GM18907 (cell line): ENCODE results near the gene MYO5B.

Source experiments
- ATAC-seq: cut with Tn5 transposase; IDR thresholded peaks from one replicate; pipeline ENCODE4 v1.9.1; 2021; ENCODE audit warnings: mild to moderate bottlenecking, moderate library complexity; ENCODE audit not compliant: unreplicated experiment

MYO5B gene

DNA sequence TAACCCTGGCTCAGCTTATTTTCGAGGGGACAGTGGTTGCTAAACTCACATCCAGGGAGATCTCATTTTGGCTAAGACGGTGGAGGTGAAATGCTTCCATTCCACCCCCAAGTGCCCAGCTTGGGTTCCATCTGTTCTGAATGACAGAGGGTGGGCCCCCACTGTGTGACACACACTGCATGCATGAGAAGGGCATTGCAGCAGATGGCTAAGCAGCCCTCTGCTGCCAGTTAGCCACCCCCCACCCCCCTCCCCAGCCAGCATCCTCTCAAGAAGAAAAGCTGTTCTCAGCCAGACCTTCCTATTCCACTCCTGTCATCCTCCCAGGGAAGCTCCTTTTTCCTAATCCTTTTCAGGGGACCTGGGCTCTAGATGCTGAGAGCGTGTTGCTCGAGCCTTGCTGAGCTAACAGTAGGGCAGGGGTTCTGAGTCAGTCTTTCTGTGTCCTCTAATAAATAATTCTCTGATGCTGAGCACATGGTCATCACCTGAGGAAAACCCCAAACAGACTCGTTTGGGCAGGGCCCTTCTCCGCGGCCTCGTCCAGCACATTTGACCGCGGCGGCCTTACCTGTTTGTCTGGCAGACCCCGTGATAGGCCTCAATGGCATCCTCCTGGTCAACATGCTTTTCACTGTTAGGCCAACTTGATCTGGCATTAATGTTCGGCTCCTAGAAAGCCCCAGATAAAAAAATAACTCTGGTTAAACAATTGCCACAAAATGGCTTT is 332.1 kb downstream of the MYO5B start:
- ATAC-seq: no peak

DNA sequence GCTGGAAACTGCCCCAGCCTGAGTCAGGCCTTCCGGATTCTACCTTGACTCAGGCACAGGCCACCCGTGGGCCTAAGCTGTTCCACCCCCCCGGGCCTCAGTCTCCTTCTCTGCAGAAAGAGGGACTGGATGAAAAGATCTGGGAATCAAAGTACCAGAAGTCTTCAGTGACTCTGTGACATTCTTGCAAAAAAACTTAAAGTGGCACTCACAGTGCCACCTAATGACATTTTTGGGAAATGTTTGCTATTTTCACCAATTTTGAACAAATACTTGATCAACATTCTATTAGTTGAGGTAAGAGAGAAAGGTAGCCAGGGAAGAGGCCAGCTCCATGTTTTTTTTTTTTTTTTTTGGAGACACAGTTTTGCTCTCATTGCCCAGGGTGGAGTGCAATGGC is 333.3 kb downstream of the MYO5B start:
- ATAC-seq: no peak

DNA sequence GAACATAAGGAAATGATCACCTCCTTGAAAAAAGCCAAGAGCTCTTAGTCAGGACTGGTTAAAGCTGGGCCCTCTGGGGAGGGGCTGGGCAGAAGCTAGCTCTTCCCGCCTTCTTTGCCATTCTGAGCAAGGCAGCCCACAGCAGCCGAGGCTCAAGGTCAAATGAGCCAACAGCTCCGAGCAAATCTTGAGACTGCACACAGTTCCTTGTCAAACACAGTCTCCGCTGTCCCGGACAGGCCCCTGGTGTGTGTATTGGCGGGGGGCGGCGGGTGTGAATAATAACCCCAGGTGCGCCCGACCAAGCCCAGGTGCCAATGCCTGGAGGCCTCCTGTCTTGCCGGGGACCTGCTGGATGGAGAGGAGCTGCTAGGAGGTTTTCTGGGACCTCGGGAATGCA is 335.2 kb downstream of the MYO5B start:
- no peak for ATAC-seq

DNA sequence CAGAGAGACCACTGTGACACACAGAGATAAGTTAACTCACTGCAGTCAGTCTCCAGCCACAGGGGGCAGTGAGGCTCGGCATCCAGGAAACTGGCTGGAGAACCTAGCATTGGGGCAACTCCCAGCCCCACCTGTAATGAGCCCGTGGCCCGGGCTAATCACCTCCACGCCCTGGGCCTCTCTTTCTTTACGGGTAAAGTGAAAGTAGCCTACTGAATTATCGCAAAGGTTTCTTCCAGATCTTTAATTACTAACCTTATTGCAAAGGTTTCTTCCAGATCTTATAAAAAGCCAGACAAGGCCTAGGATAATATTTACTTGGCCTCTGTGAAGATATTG is 336.0 kb downstream of the MYO5B start:
- no peak for ATAC-seq

DNA sequence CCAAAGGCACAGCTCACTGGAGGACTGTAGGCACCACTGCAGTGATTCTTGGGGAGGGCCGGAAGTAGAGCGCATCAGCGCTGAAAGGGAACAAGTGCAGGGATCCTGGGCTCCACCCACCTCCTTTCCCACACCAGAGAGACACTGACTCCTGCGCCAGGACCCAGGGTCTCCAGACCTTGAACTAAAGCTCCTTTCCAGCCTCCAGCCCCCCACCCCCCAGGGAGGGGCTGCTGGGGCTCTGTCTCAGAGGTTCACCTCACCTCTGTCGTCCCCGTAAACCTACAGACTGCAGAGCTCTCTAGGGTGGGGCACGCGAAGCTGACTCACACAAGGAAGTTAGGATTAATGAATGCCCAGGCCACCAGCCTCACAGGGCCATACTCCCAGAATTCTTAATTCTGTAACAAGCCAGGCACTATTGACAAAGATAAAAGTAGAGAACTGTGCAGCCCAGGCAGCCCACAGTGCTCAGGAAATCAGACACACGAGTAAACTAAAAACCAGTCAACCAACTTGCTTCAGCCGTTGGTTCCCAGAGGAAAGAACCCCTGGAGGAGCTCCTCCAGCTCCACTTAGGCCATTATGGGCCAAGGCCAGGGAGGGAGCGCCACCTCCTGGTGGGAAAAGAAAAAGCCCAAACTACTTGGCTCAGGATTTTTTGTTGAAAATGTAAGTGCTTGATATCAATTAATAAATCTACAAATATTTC is 336.5 kb downstream of the MYO5B start:
- no peak for ATAC-seq

DNA sequence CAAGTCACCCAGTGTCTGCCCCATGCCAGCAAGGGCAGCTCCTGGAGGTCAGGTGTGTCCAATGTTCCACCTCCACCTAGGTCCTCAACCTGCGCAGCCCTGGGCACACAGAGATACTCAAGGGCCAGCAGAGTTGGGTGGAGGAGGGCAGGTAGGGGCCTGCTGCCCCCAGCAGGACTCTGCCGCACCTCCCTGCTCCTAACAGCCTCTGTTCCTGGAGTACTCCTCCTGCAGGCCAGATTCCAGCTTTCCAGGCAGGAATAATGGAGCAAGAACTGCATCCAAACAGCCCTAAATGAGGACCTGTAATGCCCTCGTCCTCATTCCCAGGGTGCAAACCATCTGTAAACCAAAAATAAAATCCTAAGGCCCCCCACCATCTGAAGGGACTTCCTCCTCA is 337.2 kb downstream of the MYO5B start:
- ATAC-seq: no peak

DNA sequence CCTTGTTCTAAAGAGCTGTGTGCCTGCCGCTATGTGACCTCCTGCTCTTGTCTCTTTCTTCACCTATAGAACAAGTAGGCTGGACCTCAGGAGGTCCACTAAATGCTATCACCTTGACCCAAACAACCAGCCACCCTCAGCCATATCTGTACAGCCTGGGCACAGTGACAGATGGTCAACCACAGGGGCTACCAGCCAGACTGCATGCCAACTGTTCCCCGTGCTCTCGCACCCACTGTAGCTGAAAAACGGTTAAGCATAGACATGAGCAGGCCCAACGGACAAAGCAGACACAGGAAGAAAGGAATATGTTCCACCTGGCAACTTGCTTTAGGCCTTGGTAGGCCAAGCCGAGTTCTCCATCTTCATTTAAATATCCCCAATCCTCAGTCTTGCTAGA is 338.5 kb downstream of the MYO5B start:
- no peak for ATAC-seq

DNA sequence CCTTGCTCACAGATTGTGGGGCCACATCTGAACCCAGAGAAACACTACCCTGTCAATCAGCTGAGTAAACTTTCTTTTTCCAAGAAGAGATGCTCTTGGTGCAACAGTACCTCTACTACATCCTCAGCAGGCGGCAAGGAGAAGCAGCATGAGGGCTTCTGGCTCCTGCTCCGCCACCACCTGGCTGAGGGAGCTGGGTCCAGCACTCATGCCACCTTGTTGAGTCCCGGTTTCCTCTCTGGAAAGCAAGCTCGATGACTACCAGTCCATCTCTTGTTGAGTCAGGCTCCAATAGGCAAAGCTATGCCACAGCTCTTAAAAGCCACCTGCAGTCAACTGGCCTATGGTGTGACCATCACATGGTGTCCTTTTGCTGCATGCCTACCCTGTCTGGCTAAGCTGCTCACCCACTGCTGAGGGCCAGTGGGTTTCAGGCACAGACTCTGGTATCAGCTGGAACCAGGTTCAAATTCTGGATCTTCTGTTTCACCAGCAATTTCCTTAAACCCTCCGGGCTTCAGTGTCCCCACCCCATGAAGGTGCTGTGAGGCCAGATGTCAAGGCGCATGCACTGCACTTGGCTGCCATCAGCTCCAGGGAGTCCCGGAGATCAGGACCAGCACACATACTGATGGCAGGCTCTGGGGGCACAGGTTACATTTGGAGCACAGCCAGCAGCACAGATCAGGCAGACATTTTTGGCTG is 339.1 kb downstream of the MYO5B start:
- ATAC-seq: no peak

DNA sequence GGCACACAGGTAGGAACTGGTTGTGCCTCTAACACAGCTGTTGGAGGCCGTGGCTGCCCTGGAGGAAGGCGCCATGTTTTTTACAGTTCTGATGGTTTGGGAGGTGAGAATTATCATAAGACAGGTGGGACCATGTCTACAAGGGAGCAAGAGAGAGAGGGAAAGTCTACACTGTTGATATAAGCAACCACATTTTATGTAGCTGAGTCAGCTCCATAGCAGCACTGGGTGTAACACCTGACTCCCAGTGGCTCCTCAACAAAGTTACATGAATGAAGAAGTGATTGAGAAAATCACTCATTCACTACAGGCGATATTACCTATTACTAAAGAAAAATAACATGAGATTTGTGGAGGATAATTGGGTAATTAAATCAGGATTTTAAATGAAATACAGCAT is 340.3 kb downstream of the MYO5B start:
- ATAC-seq: no peak

DNA sequence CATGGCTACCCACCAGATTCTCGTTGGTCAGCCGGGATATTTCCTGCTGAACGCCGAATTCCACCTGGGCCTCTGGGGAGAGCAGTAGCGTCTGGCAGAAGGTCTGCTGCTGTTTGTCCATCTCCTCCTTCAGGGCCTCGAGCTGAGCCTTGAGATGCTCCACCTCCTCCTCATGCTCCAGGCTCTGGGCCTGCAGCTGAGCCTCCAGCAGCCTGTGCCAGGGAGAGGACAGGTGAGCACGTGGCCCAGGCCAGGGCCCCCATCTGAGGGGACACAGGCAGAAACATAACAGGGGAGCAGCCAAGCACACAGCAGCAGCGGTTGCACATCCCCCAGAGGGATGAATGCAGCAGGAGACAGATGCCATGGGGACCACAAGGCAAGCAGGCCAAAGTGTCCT is 341.5 kb downstream of the MYO5B start:
- ATAC-seq: no peak

DNA sequence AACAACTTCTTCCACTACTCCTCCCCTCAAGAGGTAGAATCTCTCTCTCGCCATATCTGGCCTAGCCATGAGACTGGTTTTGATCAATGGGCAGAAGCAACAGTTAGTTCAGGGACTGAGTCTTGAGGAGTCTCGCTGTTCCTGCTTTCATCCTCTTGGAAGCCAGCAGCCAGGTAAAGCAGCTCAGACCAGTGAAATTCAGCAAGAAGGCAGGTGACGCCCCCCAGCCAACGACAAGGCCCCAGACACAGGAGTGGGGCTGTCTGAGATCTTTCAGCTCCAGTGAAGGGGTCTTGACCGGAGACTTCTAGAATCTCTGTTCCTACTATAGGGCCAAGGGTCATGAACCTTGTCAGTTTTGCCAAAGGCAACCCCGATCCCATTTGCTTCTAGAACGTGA is 341.9 kb downstream of the MYO5B start:
- no peak for ATAC-seq

DNA sequence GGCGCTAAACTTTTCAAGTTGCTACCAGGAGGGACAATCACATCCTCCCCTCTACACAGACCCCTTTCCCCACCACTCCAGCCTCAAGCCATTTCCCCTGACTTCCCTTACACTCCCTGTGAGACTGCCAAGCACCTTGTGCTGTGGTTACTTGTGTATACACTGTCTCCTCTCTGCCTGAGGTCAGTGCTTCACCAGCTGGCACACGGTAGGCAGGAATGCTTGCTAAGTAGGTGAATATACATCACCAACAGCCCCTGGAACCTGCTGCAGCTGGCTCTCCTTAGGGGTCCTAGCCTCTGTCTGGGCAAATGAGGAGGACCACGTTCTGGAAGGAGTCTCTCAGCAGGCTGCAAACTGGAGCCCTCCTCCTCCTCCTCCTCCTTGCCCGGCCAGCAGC is 343.3 kb downstream of the MYO5B start:
- ATAC-seq: no peak

DNA sequence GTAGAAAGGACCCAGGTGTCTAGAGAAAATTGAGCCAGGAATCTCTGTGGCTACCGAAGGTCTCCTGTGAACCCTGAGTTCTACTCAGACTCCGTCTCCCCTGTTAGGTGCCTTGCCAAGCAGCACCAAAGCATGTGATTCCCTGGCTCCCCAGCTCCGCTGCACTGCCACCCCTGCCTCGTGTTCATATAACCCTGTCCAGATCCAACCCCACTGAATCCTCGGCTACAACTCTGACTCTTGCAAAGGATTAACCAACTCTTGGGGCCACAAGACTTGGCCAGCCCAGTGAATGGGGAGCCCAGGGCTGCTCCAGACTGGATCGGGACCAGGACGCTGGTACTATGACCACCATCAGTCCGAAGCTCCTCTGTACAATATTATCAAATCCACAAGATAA is 344.3 kb downstream of the MYO5B start:
- ATAC-seq: no peak

DNA sequence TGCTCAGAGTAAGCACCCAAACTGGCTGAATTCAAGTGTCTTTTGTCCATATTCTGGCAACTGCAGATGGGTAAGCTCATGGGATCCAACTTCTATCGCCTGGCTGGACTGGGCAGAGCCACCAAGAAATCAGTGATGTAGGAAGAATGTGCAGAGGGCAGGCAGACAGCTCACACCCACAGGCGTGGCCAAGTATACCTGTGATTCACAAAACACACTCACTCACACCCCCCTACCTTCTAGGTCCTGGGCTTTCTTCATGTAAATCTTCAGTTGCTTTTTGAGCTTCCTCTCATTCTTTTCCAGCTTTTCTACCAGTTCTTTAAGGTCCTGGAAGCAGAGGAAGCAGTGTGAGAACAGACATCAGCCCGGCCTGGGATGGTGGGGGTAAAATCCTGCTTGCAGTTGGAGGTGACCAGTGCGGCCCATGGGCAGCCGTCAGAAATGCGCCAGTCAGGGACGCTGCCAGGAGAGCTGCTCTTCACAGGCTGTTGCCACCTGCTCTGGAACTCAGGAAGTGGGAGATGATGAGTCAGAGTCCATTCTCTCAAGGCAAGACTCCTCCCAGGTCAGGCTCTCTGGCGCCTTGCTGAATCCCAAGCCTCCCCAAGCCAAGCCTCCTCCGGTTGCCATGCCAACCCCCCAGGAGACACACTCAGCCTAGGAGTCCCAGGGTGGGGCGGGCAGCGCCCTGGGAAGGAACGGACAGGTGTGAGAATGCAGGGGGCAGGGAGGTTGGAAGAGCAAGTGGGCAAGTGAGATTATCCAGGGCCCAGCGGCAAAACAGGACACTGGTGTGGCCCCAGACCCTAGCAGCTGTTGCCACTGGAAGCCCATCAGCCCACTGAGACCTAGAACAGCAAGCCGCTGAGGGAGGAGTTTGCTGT is 345.4 kb downstream of the MYO5B start:
- ATAC-seq: no peak

DNA sequence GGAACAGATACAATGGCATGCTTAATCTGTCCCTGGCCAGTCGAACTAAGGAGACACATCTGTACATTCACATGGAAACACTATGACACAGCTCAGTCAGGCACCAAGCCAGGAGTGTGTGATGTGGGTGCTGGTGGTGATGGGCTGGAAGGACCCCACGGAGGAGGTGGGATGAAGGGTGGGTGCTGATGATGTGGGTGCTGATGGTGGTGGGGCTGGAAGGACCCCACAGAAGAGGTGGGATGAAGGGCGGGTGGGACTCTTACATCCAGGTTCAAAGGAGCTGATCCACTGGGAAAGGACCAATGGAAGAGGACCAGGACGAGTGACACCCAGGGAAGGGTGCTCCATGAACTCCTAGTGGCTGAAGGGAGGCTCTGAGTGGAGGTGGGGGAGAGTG is 346.8 kb downstream of the MYO5B start:
- no peak for ATAC-seq

DNA sequence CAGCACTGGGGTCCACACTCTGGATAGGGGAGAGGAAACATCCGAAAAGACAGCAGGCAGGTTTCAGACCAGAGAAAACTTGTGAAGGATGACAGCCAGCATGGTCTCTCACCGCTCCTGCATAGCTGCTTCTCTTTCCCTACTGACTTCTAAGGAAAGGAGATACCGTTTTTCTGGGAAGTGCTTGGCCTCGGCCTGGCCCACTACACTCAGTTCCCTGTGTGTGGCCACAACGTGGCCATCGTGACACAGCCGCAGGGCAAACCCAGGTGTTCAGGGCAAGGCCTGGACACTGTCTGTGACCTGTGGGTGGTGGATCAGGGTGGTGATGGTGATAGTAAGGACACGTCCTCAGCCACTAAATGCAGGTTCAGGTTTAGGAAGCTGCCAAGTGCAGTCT is 347.4 kb downstream of the MYO5B start:
- ATAC-seq: no peak

DNA sequence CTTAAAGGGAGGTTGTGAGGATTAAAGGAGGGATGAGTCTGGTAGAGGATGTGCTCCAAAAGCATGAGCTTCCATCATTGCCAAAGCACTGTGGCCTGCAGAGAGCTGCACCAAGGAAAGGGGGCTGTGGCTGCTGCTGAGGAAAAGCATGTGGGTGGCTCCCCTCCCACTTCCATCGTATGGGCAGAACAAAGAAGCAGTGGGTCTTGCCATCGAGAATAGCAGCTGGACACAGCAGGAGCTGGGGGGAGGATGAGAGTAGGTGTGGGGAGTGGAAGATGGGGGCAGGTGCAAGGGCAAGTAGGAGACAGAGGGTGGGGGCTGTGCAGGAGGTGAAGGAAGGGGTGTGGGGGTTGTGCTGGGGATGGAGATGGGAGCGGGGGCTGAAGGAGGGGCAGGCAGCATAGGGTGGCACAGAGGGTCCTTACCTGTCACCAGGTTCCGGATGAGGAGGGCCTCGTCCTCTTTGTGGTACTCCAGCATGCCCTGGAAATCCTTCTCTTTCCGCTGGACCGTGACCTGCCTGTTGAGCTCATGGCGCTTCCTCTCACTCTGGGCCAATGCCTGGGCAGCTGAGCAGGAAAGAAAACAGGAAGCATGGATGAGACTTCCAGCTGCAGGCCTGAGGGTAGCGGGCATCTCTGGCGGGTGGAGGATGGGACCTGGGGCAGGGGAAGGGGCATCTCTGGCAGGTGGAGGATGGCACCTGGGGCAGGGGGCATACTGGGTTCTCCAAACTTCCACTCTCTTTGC is 348.1 kb downstream of the MYO5B start:
- ATAC-seq: no peak

DNA sequence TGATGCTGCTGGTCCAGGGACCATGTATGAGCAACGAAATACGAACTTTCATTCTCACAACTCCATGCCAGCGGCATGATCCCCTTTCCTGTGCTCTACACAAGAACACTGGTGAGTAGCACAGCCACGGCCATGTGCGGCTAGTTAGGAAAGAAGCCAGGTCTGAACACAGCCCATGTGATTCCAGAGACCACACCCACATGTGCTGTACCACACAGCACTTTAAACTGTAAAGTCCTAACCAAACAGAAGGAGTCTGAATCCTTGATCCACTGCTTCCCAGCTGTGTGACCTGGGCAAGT is 348.6 kb downstream of the MYO5B start:
- no peak for ATAC-seq

DNA sequence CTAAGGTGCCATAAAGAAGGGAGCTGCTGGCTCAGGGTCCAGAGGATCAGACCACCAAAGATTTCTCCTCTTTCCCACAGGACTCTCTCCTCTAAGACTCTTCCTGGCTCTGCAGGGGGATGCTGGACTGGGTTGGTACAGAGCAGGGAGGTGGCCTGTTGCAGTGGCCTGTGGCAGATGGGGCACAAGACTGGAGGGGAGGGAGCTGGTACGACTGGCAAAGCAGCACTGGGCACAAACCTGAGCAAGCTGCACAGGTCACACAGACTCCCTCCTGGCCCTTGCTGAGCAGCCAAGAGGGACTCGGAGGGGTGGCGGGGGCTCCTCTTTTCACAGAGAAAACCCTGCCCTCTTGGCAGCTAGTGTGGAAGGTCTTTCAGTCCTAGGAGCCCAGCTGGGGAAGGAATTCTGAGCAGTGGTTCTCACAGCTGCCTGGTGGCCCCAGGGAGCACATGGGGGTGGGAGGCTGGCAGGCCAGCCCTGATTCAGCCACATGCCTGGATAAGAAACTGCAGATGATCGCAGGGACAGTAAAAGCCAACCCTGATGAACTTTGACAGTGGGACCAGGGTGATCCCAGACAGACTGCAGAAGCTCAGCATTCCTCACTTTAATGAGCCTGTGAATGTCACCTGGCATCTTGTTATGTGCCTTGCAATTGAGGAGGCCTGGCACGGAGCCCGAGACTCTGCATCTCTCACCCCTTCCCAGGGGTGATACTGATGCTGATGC is 349.2 kb downstream of the MYO5B start:
- no peak for ATAC-seq

DNA sequence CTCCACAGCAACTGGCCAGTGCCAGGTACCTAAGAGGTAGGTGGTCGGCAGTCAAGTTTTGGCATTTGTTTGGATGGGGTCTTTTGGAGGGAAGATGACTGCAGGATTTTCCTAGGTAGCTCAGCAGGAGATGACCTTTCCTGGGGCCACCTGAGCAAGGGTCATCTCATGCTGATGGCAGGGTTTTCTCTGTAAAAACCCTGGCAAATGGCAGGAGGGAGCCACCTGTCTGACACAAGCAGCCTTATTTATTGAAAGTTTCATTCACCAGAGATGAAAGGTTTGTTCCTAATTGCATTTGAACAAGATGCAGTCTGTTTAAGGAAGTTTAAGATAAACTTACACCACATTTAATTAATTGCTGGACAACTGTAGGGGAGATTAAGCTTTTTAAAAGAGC is 350.0 kb downstream of the MYO5B start:
- no peak for ATAC-seq
